NCI-H2171 treated with DMSO at 0.1 percent for 48 hours (cell line): ENCODE data around the gene SOX12.

Experiments used
- DNase-seq: peaks from one replicate; lab custom pipeline; 2025; lab: John Stamatoyannopoulos, UW

The SOX12 gene

GRCh38 chr20:301886-302848 is 23.2 kb upstream of the SOX12 start:
- no peak for DNase-seq

GRCh38 chr20:305745-306144 is 19.6 kb upstream of the SOX12 start:
- no peak for DNase-seq

GRCh38 chr20:308427-309038 is 16.8 kb upstream of the SOX12 start:
- DNase-seq: no peak

GRCh38 chr20:309306-309840 is 16.0 kb upstream of the SOX12 start:
- peak; percentile 41 for DNase-seq

- DNase-seq: peak; percentile 100
Measured at GRCh38 chr20:309841-310644, 15.3 kb upstream of the SOX12 start.

GRCh38 chr20:310645-311044 is 14.7 kb upstream of the SOX12 start:
- no peak for DNase-seq

- no peak for DNase-seq
Measured at GRCh38 chr20:311609-312008, 13.7 kb upstream of the SOX12 start.

- no peak for DNase-seq
Measured at GRCh38 chr20:312067-312466, 13.3 kb upstream of the SOX12 start.

GRCh38 chr20:312866-313265 is 12.5 kb upstream of the SOX12 start:
- DNase-seq: no peak

- no peak for DNase-seq
Measured at GRCh38 chr20:313402-313801, 11.9 kb upstream of the SOX12 start.

- no peak for DNase-seq
Measured at GRCh38 chr20:313948-314347, 11.4 kb upstream of the SOX12 start.

GRCh38 chr20:316316-317068 is 8.9 kb upstream of the SOX12 start:
- no peak for DNase-seq

- peak; percentile 95 for DNase-seq
Measured at GRCh38 chr20:324177-325044, 941 bp upstream of the SOX12 start.

- DNase-seq: peak; percentile 69
Measured at GRCh38 chr20:325889-326644, 715 bp downstream of the SOX12 start.

GRCh38 chr20:326645-327185 is 1.4 kb downstream of the SOX12 start:
- no peak for DNase-seq

- DNase-seq: peak; percentile 97
Measured at GRCh38 chr20:327186-328026, 2.1 kb downstream of the SOX12 start.

- no peak for DNase-seq
Measured at GRCh38 chr20:328027-328974, 2.9 kb downstream of the SOX12 start.
